ENCODE data around the gene BCL2L13.

Gene BCL2L13

DNA sequence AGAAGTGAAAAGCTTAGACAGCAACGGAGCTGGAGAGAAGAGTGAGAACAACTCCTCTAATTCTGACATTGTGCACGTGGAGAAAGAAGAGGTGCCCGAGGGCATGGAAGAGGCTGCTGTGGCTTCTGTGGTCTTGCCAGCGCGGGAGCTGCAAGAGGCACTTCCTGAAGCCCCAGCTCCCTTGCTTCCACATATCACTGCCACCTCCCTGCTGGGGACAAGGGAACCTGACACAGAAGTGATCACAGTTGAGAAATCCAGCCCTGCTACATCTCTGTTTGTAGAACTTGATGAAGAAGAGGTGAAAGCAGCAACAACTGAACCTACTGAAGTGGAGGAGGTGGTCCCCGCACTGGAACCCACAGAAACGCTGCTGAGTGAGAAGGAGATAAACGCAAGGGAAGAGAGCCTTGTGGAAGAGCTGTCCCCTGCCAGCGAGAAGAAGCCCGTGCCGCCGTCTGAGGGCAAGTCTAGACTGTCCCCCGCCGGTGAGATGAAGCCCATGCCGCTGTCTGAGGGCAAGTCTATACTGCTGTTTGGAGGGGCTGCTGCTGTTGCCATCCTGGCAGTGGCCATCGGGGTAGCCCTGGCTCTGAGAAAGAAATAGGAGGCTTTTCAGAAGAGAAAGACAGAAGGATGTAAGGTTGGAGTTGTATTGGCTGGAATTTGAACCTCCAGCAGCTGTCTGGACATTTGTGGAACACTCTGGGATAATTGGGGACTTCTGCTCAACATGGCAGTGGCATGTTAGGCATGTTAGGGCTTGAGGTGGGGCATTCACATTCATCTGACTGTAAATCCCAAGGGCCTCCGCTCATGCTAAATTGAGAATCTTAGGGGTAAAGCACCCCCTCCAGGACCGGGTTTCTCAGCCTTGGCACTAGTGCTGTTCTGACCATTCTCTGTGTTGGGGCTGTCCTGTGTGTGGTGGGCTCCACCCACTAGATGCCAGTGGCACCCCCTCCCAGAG lies 88.7 kb downstream of the BCL2L13 start:
- no peak for DNase-seq (ENCODE audit: low read depth)

DNA sequence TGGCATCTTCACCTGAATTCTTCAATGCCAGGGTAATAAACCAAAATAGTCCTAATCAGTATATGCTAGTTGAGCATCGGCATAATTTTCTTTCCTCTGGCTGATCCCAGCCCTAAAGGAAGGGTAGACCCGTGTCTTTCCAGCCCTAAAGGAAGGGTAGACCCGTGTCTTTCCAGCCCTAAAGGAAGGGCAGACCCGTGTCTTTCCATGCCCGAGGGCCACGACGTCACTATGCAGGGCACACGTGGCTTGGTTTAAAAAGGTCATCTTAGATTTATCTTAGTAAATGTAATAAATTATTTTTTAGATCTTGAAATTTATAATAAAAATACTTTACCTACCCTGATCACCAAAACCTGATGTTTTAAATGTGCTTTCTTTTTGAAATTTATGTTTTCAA lies 90.2 kb downstream of the BCL2L13 start:
- DNase-seq (ENCODE audit: low read depth): no peak

DNA sequence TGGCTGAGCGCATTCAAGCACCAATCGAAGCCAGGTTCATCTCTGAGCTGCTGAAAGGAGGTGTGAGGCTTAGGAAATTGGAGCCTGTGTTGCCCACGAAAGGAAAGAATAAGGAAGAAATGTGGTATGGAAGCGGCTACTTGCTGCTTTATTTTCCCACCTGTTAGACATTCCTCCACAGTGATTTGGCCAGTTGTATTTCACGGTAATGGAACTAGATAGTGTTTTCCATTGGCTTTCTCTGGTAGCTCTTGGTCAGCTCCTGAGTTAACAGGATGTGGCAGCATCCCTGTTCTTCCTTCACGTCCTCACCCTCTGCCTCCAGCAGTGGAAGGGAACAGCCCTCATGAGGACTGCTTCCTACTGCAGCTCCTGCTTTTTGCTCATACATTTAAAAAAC lies 91.0 kb downstream of the BCL2L13 start:
- DNase-seq (ENCODE audit: low read depth): no peak

DNA sequence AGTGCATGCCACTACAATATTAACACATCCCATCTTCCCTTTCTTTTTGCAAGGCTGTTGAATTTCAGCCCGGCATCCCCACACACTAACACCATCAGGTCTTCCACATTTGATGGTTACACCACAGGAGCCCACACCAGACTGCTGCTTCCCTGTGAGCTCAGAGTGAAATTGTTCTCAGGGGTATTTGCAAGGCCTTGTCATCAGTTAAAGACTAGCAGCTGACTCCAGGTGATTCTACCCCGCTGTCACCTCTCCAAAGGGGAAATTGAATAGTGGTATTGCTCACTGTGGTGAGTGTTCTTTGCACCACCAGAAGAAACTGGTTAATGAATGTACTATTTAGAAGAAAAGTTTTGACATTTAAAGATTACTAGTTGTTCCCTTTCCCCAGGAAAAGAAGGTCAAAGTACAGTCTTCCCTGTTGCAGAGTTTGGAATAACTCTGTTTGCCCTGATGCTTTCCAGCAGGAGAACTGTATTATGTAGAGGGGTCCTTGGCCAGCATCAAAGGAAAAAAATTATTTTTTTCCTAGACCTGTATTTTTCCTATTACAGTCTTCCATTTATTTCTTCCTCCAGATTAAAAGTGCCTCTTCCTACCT lies 93.8 kb downstream of the BCL2L13 start:
- no peak for DNase-seq (ENCODE audit: low read depth)

DNA sequence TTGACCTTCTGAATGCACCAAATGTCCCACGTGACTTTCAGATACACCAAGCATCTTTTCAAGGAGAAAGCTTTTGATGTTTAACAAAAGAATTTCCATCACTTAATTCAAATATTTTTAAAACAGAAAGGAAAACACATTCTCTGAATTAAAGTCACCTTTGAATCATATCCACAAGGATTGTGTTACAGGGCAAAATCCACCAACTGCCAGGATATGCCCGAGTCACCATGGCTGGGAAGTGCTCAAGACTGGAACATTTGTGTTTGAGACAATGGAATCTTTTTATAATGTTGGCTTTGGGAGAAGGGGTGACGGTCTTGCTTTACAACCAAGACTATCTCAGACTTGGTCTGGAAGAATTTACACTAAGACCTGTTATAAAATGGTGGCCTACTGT lies 94.9 kb downstream of the BCL2L13 start:
- no peak for DNase-seq (ENCODE audit: low read depth)

DNA sequence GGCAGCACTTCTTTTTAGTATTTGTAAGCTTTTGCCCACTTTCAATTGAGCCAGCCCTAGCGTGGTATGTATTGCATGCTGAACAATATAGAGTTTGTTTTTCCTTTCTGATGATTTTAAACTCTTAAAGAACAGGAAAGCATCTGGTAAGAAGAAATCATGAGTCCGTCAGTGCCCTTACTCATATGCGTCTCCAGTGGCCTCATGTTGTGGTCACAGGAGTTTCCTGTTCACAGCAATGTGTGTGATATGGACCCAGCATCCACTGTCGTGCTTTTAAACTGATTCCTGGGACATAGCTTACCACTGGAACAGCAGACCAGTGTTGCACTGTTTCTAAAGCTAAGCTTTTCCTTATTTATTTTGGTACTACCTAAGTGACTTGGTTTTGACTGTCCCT lies 95.6 kb downstream of the BCL2L13 start:
- no peak for DNase-seq (ENCODE audit: low read depth)

DNA sequence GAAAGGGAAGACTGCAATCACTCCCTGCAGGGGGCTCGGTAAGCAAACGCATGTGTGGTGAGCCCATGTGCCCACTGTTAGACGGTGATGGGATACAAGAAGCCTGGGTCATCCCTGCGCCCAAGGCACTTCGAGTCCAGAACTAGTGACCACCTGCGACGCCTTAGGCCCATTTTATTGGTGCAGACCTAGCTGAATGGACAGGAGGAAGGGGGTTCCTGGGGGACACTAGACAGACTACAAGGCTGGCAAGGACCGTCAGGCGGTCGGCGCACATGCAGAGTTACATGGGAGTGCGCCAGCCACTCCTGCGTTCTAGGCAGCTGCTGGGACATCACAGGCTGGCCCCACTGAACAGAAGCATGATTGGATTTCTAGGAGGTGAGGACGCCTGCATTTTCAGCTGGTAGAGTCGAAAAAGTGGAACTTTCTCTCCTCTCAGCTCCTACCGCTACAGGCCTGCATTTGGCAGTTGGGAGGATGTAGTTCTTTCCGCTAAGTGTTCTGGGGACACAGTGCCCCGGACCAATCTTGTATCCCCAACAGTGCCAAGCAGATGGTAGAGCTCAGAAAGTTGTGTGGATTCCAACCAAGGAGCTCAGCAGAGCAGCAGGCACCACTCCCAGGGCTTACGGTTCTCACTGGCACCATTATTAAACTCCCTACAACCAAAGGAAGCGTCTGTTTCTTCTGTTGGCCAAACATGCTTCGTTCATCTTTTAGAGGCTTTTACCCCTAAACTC lies 100.0 kb downstream of the BCL2L13 start:
- DNase-seq (ENCODE audit: low read depth): no peak

DNA sequence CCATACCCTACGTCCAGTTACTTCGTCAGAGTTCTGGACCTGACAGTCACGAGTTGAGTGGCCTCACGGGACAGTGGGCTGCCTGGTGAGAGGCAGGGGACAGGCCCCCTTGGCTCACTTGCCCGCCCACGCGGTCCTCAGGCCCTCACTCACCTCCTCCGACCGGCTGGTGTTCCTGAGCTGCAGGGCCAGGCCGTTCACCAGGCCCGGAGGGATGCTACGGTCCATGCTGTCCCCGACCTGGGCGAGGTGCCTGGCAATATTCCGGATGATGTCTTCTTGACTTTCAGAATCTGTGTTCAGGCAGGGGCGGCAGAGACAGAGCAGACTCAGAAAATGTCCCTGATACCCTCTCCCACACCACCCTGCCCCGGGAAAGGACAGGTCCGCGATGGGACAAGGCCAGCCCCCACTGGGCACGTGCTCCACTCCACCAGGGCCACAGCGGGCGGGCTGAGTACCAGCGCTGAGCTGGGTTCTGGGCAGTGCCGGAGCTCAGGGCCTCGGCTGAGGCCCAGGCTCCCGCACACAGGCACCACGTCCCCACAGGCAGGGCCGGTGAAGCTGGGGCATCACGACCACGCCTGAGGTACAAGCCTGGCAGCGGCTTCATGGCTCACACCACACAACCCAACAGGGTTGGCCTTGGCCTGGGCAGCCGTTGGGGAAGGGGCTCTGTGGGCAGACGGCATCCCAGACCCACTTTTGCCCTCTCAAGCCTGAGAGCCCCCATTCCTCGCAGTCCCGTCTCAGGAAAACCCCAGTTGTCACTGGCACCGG lies 100.8 kb downstream of the BCL2L13 start:
- DNase-seq (ENCODE audit: low read depth): no peak

DNA sequence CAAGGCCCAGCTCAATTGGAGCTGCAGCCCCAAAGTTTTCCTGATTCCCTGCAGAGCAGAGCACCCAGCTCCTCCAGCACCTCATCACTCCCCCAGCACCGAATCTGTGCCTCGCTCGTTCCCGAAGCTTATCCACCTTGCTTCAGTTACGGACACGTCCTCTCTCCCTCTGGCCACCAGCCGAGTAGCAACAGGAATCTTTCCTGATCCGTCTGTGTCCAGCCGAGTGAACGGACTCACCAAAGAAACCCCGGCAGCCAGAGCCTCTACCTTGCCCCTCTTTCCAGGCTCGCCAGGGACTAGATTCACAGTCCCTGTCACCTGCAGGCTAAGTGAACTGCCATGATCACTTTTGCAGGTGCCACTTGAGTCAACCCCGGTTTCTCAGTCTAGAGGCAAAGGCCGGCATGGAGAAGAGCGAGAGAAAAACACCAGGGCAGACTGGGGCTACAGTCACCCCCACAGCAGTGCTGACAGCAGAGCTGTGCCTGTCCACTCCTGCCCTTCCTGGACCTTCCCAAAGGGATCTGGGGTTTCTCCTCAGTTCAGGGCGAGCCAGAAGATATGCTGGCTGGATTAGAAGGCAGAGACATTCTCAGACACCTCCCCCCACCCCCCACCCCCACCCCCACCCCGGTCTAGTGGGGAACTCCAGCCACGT lies 103.4 kb downstream of the BCL2L13 start:
- no peak for DNase-seq (ENCODE audit: low read depth)

DNA sequence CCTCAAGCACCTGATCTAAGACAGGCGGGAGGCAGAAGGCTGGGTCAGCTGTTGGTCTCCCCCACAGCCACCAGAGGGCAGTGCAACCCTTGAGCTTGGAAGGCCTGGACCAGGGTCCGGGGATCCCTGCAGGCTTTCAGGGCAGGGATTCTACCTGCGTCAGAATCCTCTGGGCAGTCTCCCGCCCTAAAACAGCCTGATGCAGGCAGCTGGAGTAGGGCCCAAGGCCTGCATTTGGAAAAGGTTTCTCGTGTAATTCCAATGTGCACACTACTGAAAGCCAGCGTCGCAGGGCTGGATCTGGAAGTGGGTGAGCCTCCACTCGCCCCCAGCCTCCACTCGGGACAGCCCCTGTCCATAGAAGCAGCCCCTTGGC lies 104.0 kb downstream of the BCL2L13 start:
- DNase-seq (ENCODE audit: low read depth): no peak

DNA sequence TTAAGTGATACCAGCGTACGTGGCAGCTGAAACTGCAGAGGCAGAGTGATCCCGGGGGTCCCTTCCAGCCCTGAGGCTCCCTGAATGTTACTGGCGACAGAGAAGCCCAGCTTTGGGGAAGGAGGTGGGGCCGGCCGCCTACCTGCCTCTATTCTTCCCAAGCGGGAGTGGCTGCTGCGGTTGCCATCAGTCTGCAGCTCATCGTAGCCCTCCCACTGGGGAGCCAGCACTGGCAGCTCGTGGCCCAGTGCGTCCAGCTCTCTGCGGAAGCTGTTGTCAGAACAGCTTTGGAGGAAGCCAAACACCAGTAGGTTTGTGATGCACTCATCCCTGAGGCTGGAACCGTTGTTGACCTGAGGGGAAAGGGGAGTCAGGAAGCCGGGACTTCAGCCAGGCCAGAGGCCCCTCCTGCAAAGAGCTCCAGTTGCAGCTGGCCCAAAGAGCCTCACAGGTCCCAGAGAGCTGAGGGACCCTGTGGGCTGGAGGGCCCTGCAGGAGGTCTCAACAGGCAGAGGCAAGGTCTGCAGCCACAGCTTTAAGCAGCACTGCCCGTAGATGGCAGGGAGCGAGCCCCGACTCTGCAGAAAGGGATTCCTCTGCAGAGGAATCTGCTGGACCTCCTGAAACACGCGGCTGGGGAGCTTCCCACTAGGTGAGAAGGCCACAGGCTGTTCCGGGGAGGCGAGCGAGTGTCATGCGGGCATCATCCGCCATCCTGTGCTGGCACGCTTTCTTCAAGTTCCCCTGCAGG lies 105.3 kb downstream of the BCL2L13 start:
- DNase-seq (ENCODE audit: low read depth): no peak

DNA sequence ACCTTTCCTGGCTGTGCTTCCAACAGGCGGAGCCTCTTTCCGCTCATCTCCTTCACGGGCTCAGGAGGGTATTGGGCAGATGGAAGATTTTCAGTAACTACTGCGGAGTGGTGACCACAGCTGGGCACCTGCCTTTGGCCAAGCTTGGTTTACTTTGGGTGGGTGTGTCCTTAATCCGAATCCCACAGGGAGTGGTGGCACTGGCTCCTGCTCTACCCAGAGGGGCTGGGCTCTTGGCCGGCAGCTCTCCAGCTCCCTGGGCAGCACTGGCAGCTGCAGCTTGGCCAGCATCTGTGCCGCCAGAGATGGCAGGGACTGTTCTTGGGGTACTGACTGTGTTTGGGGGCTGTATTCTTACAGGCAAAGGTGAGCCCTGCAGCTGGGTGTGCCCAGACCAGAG lies 105.9 kb downstream of the BCL2L13 start:
- DNase-seq (ENCODE audit: low read depth): no peak

DNA sequence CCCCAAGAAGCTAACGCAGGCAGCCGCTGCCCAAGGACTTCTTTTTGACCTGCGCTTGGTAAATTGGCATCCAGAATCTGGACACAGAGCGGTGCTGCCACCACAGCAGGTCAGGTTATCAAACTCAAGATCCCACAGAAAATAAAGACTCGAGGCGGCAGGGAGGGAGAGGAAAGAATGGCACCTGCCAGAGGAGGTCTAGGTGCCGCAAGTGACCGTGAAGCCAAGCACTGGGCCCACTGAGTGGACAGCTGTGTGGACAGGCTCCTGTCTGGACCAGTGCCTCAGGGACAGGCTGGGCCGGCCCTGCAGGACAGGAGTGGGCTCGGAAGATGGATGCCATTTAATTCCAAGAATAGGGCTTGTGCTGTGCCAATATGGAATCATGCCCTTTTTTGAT lies 108.4 kb downstream of the BCL2L13 start:
- no peak for DNase-seq (ENCODE audit: low read depth)

DNA sequence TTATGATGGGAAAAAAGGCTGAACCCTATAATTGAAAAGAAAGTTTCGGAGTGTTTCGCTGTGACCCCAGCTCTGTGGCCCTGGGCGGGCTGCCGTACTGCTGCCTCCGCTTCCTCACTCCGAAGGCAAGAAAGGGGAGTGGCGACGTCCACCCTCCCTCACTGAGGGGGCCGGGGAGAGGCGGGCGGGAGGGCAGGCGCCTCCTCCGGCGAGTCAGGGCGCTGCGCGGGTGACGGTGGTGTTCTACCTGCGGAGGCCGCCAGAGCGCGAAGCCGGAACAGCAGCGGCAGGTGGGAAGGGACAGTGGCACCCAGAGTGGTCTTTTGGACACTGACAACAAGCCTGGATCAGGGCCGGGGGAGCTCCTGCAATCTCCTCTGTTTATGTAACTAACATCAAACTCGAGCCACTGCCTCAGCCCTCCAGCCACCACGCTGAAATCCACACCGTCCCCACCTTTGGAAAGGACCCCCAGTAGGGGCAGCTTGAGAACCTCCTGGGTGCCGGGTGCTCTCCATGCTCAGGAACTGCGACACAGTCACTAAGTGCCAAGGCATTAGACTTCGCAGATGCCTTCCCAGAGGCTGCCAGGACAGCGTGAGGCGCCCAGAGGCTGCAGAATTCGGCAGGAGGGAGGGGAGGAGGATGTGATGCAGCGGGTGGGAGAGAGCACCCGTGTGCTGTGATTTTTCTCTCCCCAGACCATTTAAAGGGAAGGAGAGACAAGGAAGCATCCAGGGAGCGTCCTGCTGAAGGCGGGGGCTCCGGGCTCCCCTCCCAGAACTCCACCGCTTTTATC lies 110.2 kb downstream of the BCL2L13 start:
- no peak for DNase-seq (ENCODE audit: low read depth)

DNA sequence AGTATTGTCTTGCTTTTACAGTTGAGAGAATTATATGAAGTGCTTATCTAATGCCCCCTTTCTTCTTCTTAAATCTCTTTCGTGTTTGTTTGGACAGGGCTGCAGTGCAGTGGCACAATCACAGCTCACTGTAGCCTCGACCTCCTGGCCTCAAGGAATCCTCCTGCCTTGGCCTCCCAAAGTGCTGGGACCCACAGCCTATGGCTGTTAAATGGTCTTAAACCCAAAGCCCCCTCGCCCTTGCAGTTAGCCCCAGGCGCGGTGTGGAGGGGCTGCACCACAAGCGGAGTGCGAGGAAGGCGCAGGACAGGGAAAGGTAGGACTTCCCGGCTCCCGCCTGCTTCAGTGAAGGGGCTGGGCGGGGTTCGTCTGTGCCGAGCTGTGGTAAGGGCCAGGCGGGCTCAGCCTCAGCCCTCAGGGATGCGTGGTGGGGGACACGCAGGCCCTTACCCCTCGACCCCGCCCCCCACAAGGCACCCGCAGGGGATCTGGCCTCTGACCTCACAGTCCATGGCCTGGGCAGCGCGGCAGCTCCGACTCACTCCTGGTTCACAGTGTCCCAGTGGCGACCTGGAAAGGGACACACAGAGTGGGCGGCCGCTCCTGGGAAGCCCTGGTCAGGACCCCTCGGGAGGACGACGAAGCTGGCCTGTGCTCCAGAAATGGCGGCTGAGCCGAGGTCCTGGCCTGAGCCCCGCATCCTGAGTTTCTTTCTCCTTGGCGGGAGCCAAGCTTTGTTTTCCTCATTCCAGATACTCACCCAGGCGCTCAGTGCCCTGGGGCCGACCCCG lies 111.2 kb downstream of the BCL2L13 start:
- DNase-seq (ENCODE audit: low read depth): no peak

DNA sequence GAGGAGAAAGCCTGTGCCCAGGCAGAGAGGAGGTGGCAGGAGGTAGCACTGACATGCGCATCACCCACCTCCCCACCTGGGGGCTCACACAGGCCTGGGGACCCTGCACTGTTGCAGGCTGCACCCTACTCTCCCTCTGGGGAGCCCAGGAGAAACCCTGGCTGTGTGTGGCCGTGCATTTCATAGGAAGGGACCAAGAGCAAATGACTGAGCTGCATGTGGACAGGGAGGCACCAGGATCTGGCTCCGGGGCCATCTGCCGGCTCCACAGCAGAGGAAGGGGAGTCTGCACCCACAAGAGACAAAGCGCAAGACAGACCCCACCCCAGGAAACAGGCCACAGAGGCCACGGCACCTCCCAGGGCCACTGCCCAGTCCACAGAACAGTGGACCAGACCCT lies 113.0 kb downstream of the BCL2L13 start:
- DNase-seq (ENCODE audit: low read depth): no peak

DNA sequence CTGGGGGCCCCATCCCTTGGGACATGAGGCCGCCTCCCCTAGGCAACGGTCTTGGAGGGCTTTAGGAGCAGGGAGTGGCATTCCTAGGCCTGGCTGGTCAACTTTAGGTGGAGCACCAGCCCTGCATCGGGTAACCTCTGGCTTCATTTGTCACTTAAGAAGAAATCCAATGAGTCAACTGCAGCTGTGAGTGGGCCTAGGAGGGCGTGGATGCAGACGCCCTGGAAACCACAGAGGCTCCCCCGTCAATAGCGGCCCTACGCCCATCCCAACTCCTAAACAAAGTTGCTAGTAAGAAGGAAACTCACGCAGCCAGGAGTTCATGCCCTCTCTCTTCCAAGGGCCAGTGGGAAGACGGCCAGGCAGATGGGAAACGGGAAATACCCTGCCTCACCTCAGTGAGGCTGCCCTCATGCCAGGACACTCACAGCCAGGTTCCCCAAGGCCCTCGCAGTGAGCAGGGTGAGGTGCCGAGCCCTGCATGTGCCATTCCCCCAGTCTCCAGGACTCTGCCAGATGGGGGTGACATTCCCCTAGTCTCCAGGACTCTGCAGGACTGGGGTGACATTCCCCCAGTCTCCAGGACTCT lies 114.9 kb downstream of the BCL2L13 start:
- no peak for DNase-seq (ENCODE audit: low read depth)

DNA sequence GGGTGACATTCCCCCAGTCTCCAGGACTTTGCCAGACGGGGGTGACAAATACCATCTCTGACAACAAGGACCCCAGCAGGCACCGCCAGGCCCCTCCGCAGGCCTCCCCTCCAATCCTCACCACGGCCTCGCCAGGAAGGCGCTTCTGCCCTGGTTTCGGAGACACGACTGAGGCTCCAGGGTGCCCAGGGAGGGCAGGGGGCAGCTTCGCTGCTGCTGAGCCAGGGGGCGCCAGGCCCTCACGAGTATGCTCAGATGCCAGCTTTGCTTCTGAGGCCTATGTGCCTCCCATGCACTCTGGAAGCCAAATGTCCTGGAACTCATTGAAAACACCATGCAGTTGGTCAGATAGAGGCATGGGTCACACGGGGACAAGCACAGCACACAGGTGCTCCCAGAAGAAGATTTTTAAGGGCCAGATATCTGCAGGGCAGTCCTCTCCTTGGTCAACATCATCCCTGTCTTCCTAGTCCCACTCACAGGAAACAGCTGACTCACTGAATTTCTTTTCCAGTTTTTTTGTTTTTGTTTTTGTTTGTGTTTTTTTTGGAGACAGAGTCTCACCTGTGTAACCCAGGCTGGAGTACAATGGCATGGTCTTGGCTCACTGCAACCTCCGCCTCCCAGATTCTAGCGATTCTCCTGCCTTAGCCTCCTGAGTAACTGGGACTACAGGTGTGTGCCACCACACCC lies 115.8 kb downstream of the BCL2L13 start:
- DNase-seq (ENCODE audit: low read depth): no peak

All from HS-5 (cell line).